Fibroblast of lung (primary cell): ENCODE data around the gene WWC2. TPM values are rescaled to one million over a fixed set of nuclear protein-coding genes. Genes with fewer than 3 reads are reported as not detected.

Experiments
- DNase-seq, 2 donors: peaks; one replicate each; pipeline versions ENCODE4 v3.0.0 to v3.0.0-alpha.2; 2010; ENCODE audit warnings: low read depth in 2 of 2
- H2AFZ ChIP-seq: 2 replicates; pipeline ENCODE4 v1.5.1; 2012; ENCODE audit warnings: low read length, control low read depth, inconsistent platforms
- H3K27ac ChIP-seq: 2 replicates; pipeline ENCODE4 v1.5.1; 2011; ENCODE audit warnings: low read length, control low read depth; ENCODE audit not compliant: insufficient read depth
- H3K27me3 ChIP-seq: 2 replicates; pipeline ENCODE4 v1.5.1; 2011; ENCODE audit warnings: mild to moderate bottlenecking, low read length; ENCODE audit not compliant: control insufficient read depth, insufficient read depth
- H3K36me3 ChIP-seq: 2 replicates; pipeline ENCODE4 v1.5.1; 2011; ENCODE audit warnings: low read length; ENCODE audit not compliant: control insufficient read depth, insufficient read depth
- H3K4me1 ChIP-seq: 2 replicates; pipeline ENCODE4 v1.5.1; 2011; ENCODE audit warnings: low read length; ENCODE audit not compliant: control insufficient read depth, insufficient read depth; ENCODE audit errors: extremely low read depth
- H3K4me2 ChIP-seq: 2 replicates; pipeline ENCODE4 v1.5.1; 2011; ENCODE audit warnings: low read length, control low read depth; ENCODE audit not compliant: insufficient read depth; ENCODE audit errors: extremely low read depth
- H3K4me3 ChIP-seq, 4 experiments: fragments of 200-600 bp in 1 of 4; sonication (generic) in 1 of 4; replicated peaks in 1 of 4; 2 replicates each; pipeline ENCODE4 v1.5.1; 2011 to 2016; ENCODE audit warnings: low read length in 4 of 4, low read depth in 3 of 4, mild to moderate bottlenecking in 3 of 4, control low read depth in 2 of 4, inconsistent platforms in 1 of 4, mixed read lengths in 1 of 4; ENCODE audit not compliant: insufficient read depth in 1 of 4; ENCODE audit errors: control extremely low read depth in 1 of 4
- H3K79me2 ChIP-seq: 2 replicates; pipeline ENCODE4 v1.5.1; 2012; ENCODE audit warnings: mild to moderate bottlenecking, low read length, inconsistent platforms; ENCODE audit not compliant: control insufficient read depth, insufficient read depth
- H3K9ac ChIP-seq: 2 replicates; pipeline ENCODE4 v1.5.1; 2011; ENCODE audit warnings: mild to moderate bottlenecking, low read length, control low read depth; ENCODE audit not compliant: insufficient read depth
- H3K9me3 ChIP-seq: 2 replicates; pipeline ENCODE4 v1.5.1; 2012; ENCODE audit warnings: low read depth, low read length; ENCODE audit not compliant: control insufficient read depth, insufficient read depth
- H4K20me1 ChIP-seq: 2 replicates; pipeline ENCODE4 v1.5.1; 2011; ENCODE audit warnings: low read length; ENCODE audit not compliant: control insufficient read depth, insufficient read depth; ENCODE audit errors: extremely low read depth
- CTCF ChIP-seq, 2 donors: IDR thresholded peaks in 1 of 2; conservative IDR thresholded peaks in 1 of 2; 1 replicate in 1 of 2; 2 replicates in 1 of 2; pipeline ENCODE4 v1.5.1; 2011 to 2012; ENCODE audit warnings: low read length in 2 of 2, control low read depth in 1 of 2, inconsistent platforms in 1 of 2, low read depth in 1 of 2, mild to moderate bottlenecking in 1 of 2
- EZH2 ChIP-seq: IDR thresholded peaks from 2 replicates; pipeline ENCODE4 v1.5.1; 2012; ENCODE audit warnings: low read length, control low read depth, mild to moderate bottlenecking; ENCODE audit errors: missing control alignments
- polyA plus RNA-seq, 2 donors: library from polyadenylated mRNA; depleted of rRNA in 1 of 2; stranded (reverse) in 1 of 2; unstranded in 1 of 2; fragments of >200 nt; gene quantifications; 2 replicates each; pipeline ENCODE4 v1.2.1, GENCODE V29; 2011 to 2012; ENCODE audit warnings: missing spikeins in 1 of 2
- total RNA-seq: library from RNA; depleted of rRNA; stranded (reverse); fragments of >200 nt; gene quantifications from 2 replicates; pipeline ENCODE4 v1.2.1, GENCODE V29; 2014

The WWC2 gene
- total and polyA plus RNA-seq, 2 donors (not counting 1 experiment from before 2014, with no cell fraction given), result 31.6 to 34.0 TPM

GRCh38 chr4:183132865-183133264 lies 33.8 kb downstream of the WWC2 start:
- Histone ChIP-seq H2AFZ (no peak overlapping the region), H3K9me3 (no peaks in the 10 kb centered on the region), H3K4me3 (no peak overlapping the region), H3K36me3 (no peaks in the 10 kb centered on the region), H3K9ac (no peak overlapping the region), H4K20me1 (no peaks in the 10 kb centered on the region), H3K27me3 (no peaks in the 10 kb centered on the region), H3K79me2 (peaks cover 40% of the 10 kb centered on the region), H3K4me1 (no peaks in the 10 kb centered on the region), H3K4me2 (no peak overlapping the region), H3K27ac (no peak overlapping the region)
- TF ChIP-seq CTCF (conservative IDR thresholded peaks at IDR 0.05 in 1 of 2, IDR thresholded peaks at IDR 0.05 in 1 of 2; ENCODE audit: low read depth in 1 of 2, low read length in 2 of 2), result no peak
- no peak for DNase-seq

GRCh38 chr4:183136855-183137254 lies 37.8 kb downstream of the WWC2 start:
- TF ChIP-seq EZH2, result no peak
- TF ChIP-seq CTCF (conservative IDR thresholded peaks at IDR 0.05 in 1 of 2, IDR thresholded peaks at IDR 0.05 in 1 of 2; ENCODE audit: low read depth in 1 of 2, low read length in 2 of 2), result no peak
- peaks cover 10% of the 10 kb centered on the region for H3K4me1 ChIP-seq
- no peaks in the 10 kb centered on the region for H3K27me3 ChIP-seq

GRCh38 chr4:183139058-183139750 lies 40.1 kb downstream of the WWC2 start:
- Histone ChIP-seq H3K9ac (no peak overlapping the region), H3K9me3 (no peaks in the 10 kb centered on the region), H3K36me3 (no peaks in the 10 kb centered on the region), H3K79me2 (peaks cover 43% of the 10 kb centered on the region), H3K4me3 (no peak overlapping the region), H2AFZ (no peak overlapping the region), H3K27me3 (no peaks in the 10 kb centered on the region), H3K4me2 (no peak overlapping the region), H3K4me1 (peaks cover 10% of the 10 kb centered on the region), H3K27ac (no peak overlapping the region), H4K20me1 (no peaks in the 10 kb centered on the region)
- TF ChIP-seq CTCF (conservative IDR thresholded peaks at IDR 0.05 in 1 of 2, IDR thresholded peaks at IDR 0.05 in 1 of 2; ENCODE audit: low read depth in 1 of 2, low read length in 2 of 2) (no peak), EZH2 (no peak)
- DNase-seq, result peak in 1 of 2 donors; percentile 81

More at GRCh38 chr4:183136855-183137254, 37.8 kb downstream of the WWC2 start:
- no peak overlapping the region for H2AFZ ChIP-seq
- no peaks in the 10 kb centered on the region for H3K9me3 ChIP-seq
- peak in 1 of 2 donors; percentile 43 for DNase-seq
- H3K79me2 ChIP-seq, result peaks cover 48% of the 10 kb centered on the region
- no peaks in the 10 kb centered on the region for H4K20me1 ChIP-seq
- no peak overlapping the region for H3K4me3 ChIP-seq
- H3K27ac ChIP-seq, result no peak overlapping the region
- H3K4me2 ChIP-seq, result no peak overlapping the region
- H3K36me3 ChIP-seq, result no peaks in the 10 kb centered on the region
- no peak overlapping the region for H3K9ac ChIP-seq
